Endometrial microvascular endothelial cells (primary cell): ENCODE results near the gene OGFR. TPM values are rescaled to one million over a fixed set of nuclear protein-coding genes. Genes with fewer than 3 reads are reported as not detected.

Source experiments
- in situ Hi-C: cut with HindIII; loops from 2 replicates; pipeline ENCODE4 v1.10.0; 2017; ENCODE audit warnings: low sequenced_read_pairs, low pct_unique_long_range_greater_than_20kb; ENCODE audit errors: inconsistent ontology term
- total RNA-seq: library from RNA; depleted of rRNA; stranded (reverse); fragments of >200 nt; gene quantifications from one replicate; pipeline ENCODE4 v1.2.3, GENCODE V29; 2015; ENCODE audit errors: inconsistent ontology term

Gene OGFR
- total RNA-seq, result 55.3 TPM

DNA sequence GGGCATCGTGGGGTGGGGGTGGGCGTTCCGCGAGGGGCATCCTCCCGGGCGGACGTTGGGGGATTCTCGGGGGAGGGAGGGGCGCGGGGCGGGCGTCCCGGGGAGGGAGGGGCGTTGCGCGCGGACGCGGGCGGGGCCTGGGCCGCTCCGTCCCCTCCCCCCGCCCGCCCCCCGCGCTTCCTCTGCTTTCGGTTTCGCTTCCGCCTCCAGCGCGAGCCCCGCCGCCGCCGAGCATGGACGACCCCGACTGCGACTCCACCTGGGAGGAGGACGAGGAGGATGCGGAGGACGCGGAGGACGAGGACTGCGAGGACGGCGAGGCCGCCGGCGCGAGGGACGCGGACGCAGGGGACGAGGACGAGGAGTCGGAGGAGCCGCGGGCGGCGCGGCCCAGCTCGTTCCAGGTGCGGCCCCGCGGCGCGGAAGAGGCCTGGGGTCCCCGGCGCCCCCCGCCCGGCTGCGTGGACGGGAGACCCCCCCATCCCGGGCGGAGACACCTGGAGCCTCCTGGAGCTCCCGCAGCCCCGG lies at the start of gene OGFR:
Gene OGFR, plus strand, starts transcription at position 209 of the 528 bp plus-strand sequence. Its CDS starts 25 bp downstream, at position 234.
- in situ Hi-C loops, result no loop called here

DNA sequence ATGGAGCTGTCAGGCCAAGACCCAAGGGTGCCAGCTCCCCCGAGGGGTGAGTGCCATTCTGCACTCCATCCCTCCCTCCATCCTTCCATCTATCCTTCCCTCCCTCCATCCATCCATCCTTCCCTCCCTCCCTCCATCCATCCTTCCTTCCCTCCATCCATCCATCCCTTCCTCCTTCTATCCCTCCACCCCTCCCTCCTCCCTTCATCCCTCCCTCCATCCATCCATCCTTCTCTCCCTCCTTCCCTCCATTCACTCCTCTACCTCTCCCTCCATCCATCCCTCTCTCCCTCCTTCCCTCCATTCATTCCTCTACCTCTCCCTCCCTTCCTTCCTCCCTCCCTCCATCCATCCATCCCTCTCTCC lies 49.7 kb upstream of the OGFR start:
- in situ Hi-C loops, result no loop called here

GRCh38 chr20:62755817-62756724 lies 48.6 kb upstream of the OGFR start:
- in situ Hi-C loops, result no loop called here

DNA sequence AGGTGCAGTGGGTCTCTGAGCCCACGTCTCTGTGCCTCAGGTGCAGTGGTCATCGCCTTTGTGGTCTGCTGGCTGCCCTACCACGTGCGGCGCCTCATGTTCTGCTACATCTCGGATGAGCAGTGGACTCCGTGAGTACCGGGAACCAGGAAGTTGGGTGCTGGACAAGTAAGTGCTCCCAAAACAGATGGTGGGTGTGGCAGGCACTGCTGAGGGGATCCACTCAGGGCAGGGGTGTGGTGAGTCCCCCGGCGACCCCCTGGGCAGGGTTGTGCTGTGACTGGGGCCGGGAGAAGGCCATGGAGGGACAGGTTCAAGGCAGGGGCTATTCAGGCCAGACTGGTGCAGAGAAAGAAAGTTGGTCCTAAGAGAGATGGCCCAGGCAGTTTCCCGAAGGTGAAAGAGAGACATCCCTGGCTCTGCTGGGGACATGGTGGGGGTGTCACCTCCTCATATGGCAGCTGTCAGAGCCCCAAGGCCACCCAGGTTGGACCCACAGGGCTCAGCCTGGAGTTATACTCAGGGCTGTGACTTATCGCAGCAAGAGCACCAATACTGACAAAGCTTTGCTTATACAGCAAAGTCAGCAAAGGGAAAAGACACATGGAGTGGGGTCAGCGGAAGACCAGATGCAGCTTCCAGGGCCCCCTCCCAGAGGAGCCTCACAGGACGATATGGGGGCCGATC lies 46.3 kb upstream of the OGFR start:
- in situ Hi-C loops, result no loop called here

GRCh38 chr20:62759981-62760431 lies 44.6 kb upstream of the OGFR start:
- in situ Hi-C loops, result no loop called here

- in situ Hi-C loops, result no loop called here
These were observed 44.2 kb upstream of the OGFR start for GRCh38 chr20:62760471-62760855.

DNA sequence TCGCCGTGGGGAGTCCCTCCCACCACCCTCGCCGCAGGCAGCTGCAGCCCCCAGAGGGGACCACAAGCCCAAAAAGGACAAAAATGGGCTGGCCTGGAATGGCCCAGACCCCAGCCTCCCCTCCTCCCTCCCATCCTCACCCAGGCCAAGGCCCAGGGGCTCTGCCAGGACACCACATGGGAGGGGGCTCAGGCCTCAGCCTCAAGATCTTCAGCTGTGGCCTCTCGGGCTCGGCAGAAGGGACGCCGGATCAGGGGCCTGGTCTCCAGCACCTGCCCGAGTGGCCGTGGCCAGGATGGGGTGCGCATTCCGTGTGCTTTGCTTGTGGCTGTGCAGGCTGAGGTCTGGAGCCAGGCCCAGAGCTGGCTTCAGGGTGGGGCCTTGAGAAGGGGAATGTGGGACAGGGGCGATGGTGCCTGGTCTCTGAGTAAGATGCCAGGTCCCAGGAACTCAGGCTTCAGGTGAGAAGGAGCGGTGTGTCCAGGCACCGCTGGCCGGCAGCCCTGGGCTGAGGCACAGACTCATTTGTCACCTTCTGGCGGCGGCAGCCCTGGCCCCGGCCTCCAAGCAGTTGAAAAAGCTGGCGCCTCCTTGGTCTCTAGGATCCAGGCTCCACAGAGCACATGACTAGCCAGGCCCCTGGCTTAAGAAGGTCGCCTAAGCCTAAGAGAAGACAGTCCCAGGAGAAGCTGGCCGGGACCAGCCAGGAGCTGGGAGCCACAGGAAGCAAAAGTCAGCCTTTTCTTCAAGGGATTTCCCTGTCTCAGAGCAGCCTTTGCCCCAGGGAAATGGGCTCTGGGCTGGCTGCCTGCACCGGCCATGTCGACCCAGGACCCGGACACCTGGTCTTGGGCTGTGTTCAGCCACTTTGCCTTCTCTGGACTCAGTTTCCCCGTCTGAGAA lies 43.5 kb upstream of the OGFR start:
- in situ Hi-C loops, result no loop called here

DNA sequence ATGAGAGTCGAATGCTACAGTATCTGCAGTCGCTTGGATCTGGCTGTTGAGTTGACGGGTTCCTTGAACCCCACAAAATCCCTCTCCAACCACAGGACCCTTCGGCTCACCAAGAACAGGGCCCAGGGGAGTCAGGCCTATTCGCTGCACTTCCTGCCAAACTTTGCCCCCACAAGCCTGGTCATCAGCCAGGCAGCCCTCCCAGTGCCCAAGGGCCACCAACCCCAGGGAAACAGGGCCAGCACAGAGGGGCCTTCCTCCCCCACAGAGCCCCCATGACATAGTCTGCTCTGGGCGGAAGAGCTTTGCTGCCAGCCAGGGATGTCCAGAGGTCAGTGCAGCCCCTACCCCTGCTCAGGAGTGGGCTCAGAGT lies 42.9 kb upstream of the OGFR start:
- in situ Hi-C loops, result no loop called here

- in situ Hi-C loops, result no loop called here
These were observed 42.3 kb upstream of the OGFR start for GRCh38 chr20:62762376-62762775.

DNA sequence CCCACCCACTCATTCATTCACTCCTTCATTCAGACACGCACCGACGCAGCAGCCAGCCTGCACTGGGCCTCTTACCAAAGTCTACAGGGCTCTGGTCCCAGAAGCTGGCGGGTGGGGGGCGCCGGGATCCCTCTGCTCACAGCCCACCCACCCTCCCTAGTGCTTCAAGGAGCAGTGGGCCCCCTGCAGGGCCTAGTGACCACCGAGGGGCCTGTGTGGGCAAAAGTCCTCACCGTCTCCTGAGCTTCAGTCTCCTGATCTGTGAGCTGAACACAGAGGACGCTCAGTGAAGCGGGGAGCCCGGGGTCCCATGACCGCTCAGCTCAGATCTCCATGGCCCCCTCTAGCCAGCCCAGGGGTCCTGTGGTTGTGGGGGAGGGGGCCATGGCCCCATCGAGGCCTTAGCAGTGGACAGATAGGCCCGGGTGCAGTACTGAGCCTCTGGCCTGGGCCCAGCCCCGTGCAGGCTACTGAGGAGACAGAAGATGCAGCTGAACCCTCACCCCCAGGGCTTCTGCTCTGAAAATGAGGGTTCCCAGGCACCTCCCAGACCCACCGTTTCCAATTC lies 41.8 kb upstream of the OGFR start:
- in situ Hi-C loops, result no loop called here

- in situ Hi-C loops, result no loop called here
These were observed 41.2 kb upstream of the OGFR start for GRCh38 chr20:62763404-62763803.

GRCh38 chr20:62764156-62764935 lies 40.3 kb upstream of the OGFR start:
- in situ Hi-C loops, result no loop called here

- in situ Hi-C loops, result no loop called here
These were observed 39.6 kb upstream of the OGFR start for GRCh38 chr20:62765021-62765420.

DNA sequence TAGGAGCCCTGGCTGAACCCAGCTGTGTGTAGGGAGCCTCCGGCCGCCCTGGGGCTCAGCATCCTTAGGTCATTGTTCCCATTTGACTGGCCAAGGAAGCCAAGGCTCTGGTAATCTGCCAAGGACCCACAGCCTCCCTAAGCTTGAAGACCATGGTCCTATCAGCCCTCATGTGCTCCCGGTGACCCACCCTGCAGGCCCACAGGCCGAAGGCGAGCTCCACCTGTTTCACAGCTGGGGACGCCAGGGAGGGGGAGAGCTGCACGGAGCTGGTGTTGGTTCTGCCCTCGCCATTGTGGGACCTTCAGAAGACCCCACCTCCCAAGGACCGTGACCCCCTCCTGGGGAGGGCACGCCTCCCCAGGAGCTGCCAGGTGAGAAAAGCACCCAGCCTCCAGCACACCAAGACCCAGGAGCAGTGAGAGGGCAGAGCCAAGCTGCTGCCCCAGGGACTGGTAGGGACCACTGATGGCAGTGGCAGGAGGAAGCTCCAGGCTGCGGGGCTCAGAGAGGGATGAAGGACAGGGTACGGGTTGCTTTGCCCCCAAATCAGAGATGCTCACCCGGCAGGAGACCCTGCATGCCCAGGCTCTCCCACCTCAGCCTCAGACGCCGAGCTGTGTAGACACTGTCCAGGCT lies 39.1 kb upstream of the OGFR start:
- in situ Hi-C loops, result no loop called here

GRCh38 chr20:62766071-62766450 lies 38.6 kb upstream of the OGFR start:
- in situ Hi-C loops, result no loop called here

- in situ Hi-C loops, result no loop called here
These were observed 37.9 kb upstream of the OGFR start for GRCh38 chr20:62766716-62767115.

DNA sequence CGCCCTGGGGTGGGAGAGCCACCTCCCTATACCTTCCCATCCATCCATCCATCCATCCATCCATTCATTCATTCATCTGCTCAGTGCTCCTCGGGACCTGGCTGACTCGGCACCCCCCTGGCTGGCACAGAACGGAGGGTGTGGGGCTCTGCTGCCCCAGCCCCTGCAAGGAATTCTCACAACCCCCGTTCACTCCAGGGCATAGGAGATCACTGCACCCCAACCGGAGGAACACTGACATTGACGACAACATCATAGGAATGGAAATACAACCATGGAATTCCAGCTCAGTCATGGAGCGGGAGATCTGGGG lies 36.4 kb upstream of the OGFR start:
- in situ Hi-C loops, result no loop called here
